HG03066 (cell line): ENCODE results near the gene SRPK1.
"Not testable (repeated sequence)": the region's sequence is repeated elsewhere in the genome, so short reads cannot be mapped to it uniquely, and the experiment has no call there.

Experiments
- ATAC-seq: cut with Tn5 transposase; IDR thresholded peaks from one replicate; pipeline ENCODE4 v1.9.1; 2021; ENCODE audit warnings: low read depth; ENCODE audit not compliant: unreplicated experiment

The SRPK1 gene

DNA sequence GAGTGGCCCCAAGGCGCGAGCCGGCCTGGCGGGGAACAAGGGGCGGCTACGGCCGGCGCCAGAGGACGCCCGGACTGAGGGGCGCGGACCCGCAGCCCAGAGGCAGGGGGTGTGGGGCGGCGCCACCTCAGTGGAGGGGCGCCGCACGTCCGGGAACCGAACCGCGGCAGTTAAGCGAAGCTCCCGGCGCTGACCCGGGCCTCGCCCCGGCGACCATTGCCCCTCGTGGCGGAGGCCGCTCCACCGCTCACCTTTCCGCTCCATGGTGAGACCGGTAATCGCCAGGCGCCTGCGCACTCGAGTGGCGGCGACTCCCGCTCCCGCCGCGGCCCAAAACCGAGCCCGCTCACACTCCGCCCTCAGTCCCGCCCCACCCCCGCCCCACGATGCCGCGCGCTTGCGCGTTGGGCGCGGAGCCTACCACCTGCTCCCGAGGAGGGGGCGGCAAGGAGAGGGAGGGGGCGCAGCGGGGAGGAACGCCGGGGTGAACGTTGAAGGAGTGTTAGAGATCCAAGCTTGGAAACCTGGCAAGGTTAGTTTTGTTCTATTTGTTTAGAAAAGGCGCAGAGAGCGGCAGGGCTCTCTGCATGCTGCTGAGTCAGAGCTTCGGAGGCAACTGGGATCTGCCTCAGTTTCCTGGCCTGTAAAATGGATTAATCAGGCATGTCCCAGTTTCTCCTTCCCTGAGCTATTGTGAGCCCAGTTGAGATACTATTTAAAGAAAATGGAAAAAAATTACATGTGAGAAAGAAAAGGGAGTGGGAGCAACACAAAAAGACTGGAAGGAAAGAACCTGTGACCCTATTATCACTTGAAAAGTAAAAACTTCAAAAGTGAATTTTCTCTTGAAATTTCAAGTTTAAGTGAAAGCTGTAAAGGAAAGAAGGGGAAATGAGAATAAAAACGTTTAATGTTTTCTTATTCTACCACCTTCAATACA lies at the start of gene SRPK1:
Gene SRPK1 (minus strand): TSS at position 306 of the 940 bp plus-strand sequence. CDS start 42 bp downstream, at position 264.
- peak; percentile 69 for ATAC-seq

GRCh38 chr6:35970181-35970580 lies 49.3 kb upstream of the SRPK1 start:
- no peak for ATAC-seq

- ATAC-seq, result no peak
Measured at GRCh38 chr6:35969646-35970045, 48.7 kb upstream of the SRPK1 start.

GRCh38 chr6:35968821-35969220 lies 47.9 kb upstream of the SRPK1 start:
- ATAC-seq, result no peak

DNA sequence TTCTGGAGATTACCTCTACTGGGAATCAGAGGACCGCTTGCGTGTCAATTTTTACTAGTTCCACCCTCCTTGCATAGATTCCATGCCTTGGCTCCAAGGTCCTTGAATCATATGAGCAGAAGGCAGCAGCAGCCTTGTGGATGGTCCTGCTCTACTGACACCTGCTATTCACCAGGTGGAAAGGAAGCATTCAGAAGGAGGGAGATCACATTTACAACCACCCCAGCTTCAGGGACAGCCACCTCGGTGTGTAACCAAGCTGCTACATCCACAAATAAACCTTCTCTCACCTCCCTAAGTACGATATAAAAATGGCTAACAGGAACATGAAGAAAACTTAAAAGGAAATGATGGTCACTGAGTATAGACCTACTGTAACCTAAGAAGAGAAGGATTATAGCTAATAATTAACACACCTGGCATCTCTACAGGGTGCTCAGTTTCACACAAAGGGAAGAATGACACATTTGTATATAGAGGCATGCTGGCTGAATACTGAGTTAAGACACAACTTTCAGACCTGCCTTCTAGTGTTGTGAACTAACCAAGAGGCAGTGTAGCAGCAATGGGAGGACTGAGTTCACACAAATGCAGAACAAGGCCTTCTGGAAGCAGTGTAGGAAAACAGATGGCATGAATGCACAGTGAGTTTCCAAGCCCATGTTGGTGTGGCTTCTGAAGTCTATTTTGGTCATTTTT lies 46.3 kb upstream of the SRPK1 start:
- ATAC-seq, result no peak

DNA sequence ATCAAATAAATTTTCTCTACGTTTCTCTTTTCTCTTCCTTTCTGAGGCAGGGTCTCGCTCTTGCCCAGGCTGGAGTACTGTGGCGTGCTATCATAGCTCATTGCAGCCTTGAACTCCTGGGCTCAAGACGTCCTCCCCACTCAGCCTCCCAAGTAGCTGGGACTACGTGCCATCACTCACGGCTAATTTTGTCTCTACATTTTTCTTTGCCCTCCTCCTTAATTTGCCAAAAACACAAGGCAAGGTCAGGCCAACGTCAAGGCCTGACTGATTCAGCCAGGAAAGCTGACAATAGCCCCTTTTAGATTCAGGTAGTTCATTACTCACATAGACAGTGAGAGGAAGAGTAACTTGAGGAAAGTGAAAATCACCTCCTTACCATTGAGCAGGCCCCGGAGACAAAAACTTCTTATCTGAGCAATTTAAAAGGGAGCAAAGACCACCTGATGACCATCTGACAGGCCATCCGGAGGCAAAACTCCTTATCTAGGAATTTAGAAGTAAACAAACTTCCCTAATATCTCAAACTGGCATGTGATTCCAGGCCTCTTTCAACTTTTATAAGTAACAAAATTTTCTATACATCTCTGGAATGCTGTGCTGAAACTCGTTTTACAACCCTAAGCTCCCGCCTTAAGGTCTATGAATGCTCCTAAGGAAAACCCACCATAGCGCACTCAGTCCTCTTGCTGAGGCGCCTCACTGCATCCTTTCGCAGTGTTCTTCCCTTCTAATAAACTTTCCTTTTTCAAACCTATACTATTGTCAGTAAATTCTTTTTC lies 42.1 kb upstream of the SRPK1 start:
- ATAC-seq, result no peak

GRCh38 chr6:35960187-35960586 lies 39.3 kb upstream of the SRPK1 start:
- ATAC-seq, result no peak

DNA sequence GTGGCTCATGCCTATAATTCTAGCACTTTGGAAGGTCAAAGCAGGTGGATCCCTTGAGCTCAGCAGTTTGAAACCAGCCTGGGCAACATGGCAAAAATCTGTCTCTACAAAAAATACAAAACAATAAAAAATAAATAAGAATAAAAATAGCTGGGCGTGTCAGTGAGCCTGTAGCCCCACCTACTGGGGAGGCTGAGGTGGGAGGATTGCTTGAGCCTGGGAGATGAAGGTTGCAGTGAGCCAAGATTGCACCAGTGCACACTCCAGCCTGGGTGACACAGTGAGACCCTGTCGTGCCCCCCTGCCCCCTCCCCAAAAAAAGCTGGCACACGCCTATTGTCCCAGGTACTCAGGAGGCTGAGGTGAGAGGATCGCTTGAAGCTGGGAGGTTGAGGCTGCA lies 35.1 kb upstream of the SRPK1 start:
- no peak for ATAC-seq

DNA sequence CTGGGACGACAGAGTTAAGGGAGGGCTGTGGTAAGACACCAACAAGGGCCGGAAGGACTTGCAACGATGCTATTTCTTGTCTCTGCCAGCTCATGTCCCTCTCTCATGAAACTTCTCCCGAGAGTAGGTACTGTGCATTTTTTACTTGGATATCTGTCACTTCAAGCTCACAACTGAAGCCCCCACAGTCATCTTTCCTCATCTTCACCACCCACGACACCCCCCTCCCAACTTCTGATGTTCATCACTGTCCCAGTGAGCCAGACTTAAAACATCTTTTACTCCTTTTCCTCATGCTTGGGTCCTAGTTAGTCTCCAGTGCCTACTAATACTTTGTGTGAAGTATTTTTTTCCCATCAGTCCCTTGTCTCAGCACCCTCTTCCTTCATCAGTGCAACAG lies 34.6 kb upstream of the SRPK1 start:
- no peak for ATAC-seq

DNA sequence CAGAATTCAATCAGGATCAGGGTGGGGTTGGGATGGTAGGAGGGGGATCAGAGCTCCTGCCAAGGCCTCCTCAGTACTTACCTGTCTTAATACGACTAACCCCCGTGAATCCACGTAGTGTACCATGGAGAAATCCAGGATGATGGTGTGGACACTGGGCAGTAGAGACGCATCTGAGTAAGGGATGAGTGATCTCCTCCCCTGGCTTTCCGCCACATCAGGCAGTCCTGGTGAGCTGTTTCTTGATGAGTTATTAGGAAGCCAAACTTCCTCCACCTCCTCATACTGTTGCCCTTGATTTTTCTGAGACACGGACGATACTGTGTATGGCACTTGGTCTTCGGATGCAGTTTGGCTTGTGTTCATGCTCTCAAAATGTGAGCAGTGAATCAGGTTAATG lies 34.2 kb upstream of the SRPK1 start:
- no peak for ATAC-seq

- ATAC-seq, result no peak
Measured at GRCh38 chr6:35954333-35954732, 33.4 kb upstream of the SRPK1 start.

- ATAC-seq, result no peak
Measured at GRCh38 chr6:35948725-35949124, 27.8 kb upstream of the SRPK1 start.

DNA sequence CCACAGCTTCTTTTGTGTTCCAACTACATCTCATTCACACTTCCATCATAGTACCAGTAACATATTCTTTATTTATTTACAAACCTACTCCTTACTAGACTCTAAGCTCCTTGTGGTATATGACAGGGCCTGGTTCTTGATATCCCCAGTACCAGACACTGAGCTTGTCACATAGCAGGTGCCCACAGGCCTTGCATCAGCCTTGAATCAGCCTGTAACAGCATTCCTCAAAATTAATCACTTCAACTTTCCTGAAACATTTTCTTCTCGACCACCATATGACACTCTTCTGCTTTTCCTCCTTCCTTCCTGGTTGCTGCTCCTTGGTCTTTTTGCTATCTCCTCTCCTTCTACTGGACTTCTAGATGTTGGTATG lies 24.7 kb upstream of the SRPK1 start:
- ATAC-seq, result no peak

DNA sequence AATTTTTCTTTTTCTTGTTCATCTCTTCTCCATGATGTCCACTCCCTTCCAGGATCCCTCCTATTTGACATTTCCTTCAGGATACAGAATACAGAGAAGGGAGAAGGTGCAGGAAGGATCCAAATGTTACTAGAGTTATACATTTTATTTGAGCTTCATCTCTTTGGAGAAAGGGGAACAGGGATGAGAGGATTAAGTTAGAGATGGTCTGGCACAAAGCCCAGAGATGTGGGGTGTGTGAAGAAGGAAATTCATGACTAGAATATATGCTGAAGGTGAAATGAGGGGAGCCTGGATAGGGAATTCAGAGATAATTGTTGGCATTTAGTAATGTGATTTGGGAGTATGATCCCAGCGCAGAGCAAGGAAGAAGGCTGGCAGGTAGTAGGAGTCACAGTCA lies 22.5 kb upstream of the SRPK1 start:
- ATAC-seq, result no peak

DNA sequence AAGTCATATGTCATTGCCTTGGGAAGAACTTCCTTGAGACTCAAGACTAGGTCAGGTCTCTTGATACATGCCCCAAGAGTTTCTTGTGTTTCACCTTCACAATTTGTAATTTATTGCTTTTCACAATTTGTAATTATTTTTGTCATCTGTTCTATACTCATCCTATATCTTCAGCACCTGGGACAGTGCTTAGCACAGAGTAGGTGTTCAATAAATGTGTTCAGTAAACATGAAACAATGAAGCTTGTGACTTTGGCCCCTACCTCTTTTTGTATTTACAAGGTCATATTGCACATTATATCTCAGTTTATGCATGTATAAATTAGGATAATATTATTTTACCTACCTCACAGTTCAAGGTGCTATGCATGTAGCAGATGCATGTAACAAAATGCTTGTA lies 21.5 kb upstream of the SRPK1 start:
- no peak for ATAC-seq

- not testable (repeated sequence) for ATAC-seq
Measured at GRCh38 chr6:35941170-35941569, 20.3 kb upstream of the SRPK1 start.

- ATAC-seq, result not testable (repeated sequence)
Measured at GRCh38 chr6:35940014-35940413, 19.1 kb upstream of the SRPK1 start.

DNA sequence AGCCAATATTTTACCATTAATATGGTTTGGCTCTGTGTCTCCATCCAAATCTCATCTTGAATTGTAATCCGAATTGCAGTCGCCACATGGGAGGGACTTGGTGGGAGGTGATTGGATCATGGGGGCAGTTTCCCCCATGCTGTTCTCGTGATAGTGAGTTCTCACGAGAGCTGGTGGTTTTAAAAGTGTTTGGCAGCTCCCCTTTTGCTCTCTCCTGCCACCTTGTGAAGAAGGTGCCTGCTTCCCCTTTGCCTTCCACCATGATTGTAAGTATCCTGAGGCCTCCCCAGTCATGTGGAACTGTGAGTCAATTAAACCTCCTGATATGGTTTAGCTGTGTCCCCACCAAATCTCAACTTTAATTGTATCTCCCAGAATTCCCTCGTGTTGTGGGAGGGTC lies 18.4 kb upstream of the SRPK1 start:
- not testable (repeated sequence) for ATAC-seq

DNA sequence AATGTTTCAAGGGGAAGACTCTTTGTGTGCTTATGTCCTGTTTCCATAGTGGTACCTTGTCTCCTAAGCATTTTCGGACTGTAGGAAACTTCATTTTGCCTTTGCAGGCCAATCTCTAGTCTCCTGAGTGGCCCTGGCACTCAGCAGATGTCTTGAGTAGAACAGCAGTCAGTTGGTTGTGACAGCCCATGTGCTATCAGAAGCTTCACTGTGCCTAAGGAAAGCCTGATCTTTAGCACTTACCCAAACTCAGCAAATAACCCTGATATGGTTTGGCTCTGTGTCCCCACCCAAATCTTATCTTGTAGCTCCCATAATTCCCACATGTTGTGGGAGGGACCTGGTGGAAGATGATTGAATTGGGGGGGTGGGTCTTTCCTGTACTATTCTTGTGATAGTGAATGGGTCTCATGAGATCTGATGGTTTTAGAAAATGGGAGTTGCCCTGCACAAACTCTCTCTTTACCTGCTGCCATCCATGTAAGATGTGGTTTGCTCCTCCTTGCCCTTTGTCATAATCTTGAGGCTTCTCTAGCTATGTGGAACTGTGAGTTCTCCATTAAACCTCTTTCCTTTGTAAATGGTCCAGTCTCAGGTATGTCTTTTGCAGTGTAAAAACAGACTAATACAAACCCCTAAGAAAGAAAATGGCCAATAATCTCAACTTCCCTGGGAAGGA lies 15.9 kb upstream of the SRPK1 start:
- ATAC-seq, result no peak

GRCh38 chr6:35935469-35935868 lies 14.6 kb upstream of the SRPK1 start:
- no peak for ATAC-seq
